SJSA1 (cell line): ENCODE measurements around the gene P2RX1. TPM values are rescaled to one million over a fixed set of nuclear protein-coding genes. Genes with fewer than 3 reads are reported as not detected.

Source experiments
- DNase-seq, 2 experiments: peaks; one replicate each; pipeline ENCODE4 v3.0.0-alpha.2; 2015 to 2020; ENCODE audit warnings: low spot score in 2 of 2, low read depth in 1 of 2
- H3K27ac ChIP-seq: fragments of 250-450 bp; sonication (Bioruptor Pico); 2 replicates; pipeline ENCODE4 v1.5.1; 2020; ENCODE audit warnings: mild to moderate bottlenecking, moderate library complexity
- H3K27me3 ChIP-seq: fragments of 250-450 bp; sonication (Bioruptor Pico); replicated peaks from 2 replicates; pipeline ENCODE4 v1.5.1; 2020; ENCODE audit warnings: mild to moderate bottlenecking, moderate library complexity
- H3K36me3 ChIP-seq: fragments of 250-450 bp; sonication (Bioruptor Pico); 2 replicates; pipeline ENCODE4 v1.5.1; 2020; ENCODE audit warnings: mild to moderate bottlenecking
- H3K4me1 ChIP-seq: fragments of 250-450 bp; sonication (Bioruptor Pico); replicated peaks from 2 replicates; pipeline ENCODE4 v1.6.1; 2021; ENCODE audit warnings: mild to moderate bottlenecking
- H3K4me3 ChIP-seq: fragments of 250-450 bp; sonication (Bioruptor Pico); 2 replicates; pipeline ENCODE4 v1.5.1; 2020; ENCODE audit warnings: mild to moderate bottlenecking
- H3K9me3 ChIP-seq: fragments of 250-450 bp; sonication (Bioruptor Pico); replicated peaks from 2 replicates; pipeline ENCODE4 v1.5.1; 2020; ENCODE audit warnings: mild to moderate bottlenecking
- total RNA-seq: library from RNA; depleted of rRNA; stranded (reverse); fragments of >200 nt; shearing (Covaris generic); gene quantifications from 2 replicates; pipeline ENCODE4 v1.2.3, GENCODE V29; 2014; rRNA removed

Gene P2RX1
- total RNA-seq, result 5.1 and 9.6 TPM in 2 replicates

- Histone ChIP-seq H3K9me3 (no peaks in the 10 kb centered on the region), H3K27me3 (no peaks in the 10 kb centered on the region), H3K4me3 (peak within 1 kb of the TSS; percentile 33), H3K27ac (peak within 1 kb of the TSS; percentile 58), H3K36me3 (0 out of 2 replicates have a peak, but pooled peaks cover 12% of the 10 kb centered on the region), H3K4me1 (peaks cover 45% of the 10 kb centered on the region)
- peak; percentile 68 to 79 for DNase-seq
Measured at GRCh38 chr17:3915995-3916696, at the start of gene P2RX1. Gene P2RX1, minus strand, starts transcription at chr17:3916465. Its CDS starts 240 bp downstream, at chr17:3916225.

GRCh38 chr17:3965118-3965800 is 49.0 kb upstream of the P2RX1 start:
- H3K27ac ChIP-seq, result no peak overlapping the region
- no peaks in the 10 kb centered on the region for H3K36me3 ChIP-seq
- H3K4me3 ChIP-seq, result peak overlapping the region; percentile 44
- H3K9me3 ChIP-seq, result no peaks in the 10 kb centered on the region
- peaks cover 15% of the 10 kb centered on the region for H3K27me3 ChIP-seq
- H3K4me1 ChIP-seq, result peaks cover 16% of the 10 kb centered on the region
- DNase-seq, result peak; percentile 12 to 61

GRCh38 chr17:3964203-3965117 is 48.2 kb upstream of the P2RX1 start, which contains the start of gene ATP2A3:
Gene ATP2A3, minus strand, starts transcription at chr17:3964437. Its CDS starts 146 bp downstream, at chr17:3964291.
- H3K4me3 ChIP-seq, result peak within 1 kb of the TSS; percentile 44
- H3K9me3 ChIP-seq, result no peaks in the 10 kb centered on the region
- H3K27ac ChIP-seq, result no peak within 1 kb of the TSS
- peaks cover 15% of the 10 kb centered on the region for H3K27me3 ChIP-seq
- DNase-seq, result no peak
- H3K36me3 ChIP-seq, result no peaks in the 10 kb centered on the region
- H3K4me1 ChIP-seq, result peaks cover 23% of the 10 kb centered on the region

GRCh38 chr17:3963237-3964201 is 47.3 kb upstream of the P2RX1 start:
- Histone ChIP-seq H3K27ac (no peak overlapping the region), H3K27me3 (peaks cover 15% of the 10 kb centered on the region), H3K9me3 (no peaks in the 10 kb centered on the region), H3K4me3 (peak overlapping the region; percentile 44), H3K36me3 (no peaks in the 10 kb centered on the region), H3K4me1 (peaks cover 29% of the 10 kb centered on the region)
- DNase-seq, result no peak

GRCh38 chr17:3962965-3963236 is 46.6 kb upstream of the P2RX1 start:
- H3K4me3 ChIP-seq, result no peak overlapping the region
- H3K27ac ChIP-seq, result no peak overlapping the region
- no peak for DNase-seq
- H3K27me3 ChIP-seq, result peaks cover 15% of the 10 kb centered on the region
- no peaks in the 10 kb centered on the region for H3K36me3 ChIP-seq
- H3K4me1 ChIP-seq, result peaks cover 29% of the 10 kb centered on the region
- no peaks in the 10 kb centered on the region for H3K9me3 ChIP-seq

- DNase-seq, result no peak
- Histone ChIP-seq H3K36me3 (no peaks in the 10 kb centered on the region), H3K4me3 (no peak overlapping the region), H3K9me3 (no peaks in the 10 kb centered on the region), H3K27me3 (peaks cover 15% of the 10 kb centered on the region), H3K27ac (no peak overlapping the region), H3K4me1 (peaks cover 29% of the 10 kb centered on the region)
Measured at GRCh38 chr17:3962217-3962964, 46.1 kb upstream of the P2RX1 start.

- Histone ChIP-seq H3K27ac (no peak overlapping the region), H3K27me3 (peaks cover 15% of the 10 kb centered on the region), H3K9me3 (no peaks in the 10 kb centered on the region), H3K4me1 (peaks cover 29% of the 10 kb centered on the region), H3K4me3 (no peak overlapping the region), H3K36me3 (no peaks in the 10 kb centered on the region)
- no peak for DNase-seq
Measured at GRCh38 chr17:3961564-3962047, 45.3 kb upstream of the P2RX1 start.

- no peak for DNase-seq
- H3K27ac ChIP-seq, result no peak overlapping the region
- no peaks in the 10 kb centered on the region for H3K36me3 ChIP-seq
- H3K27me3 ChIP-seq, result peaks cover 15% of the 10 kb centered on the region
- H3K4me3 ChIP-seq, result no peak overlapping the region
- H3K4me1 ChIP-seq, result peaks cover 29% of the 10 kb centered on the region
- H3K9me3 ChIP-seq, result no peaks in the 10 kb centered on the region
Measured at GRCh38 chr17:3960764-3961163, 44.5 kb upstream of the P2RX1 start.

- Histone ChIP-seq H3K27ac (no peak overlapping the region), H3K9me3 (no peaks in the 10 kb centered on the region), H3K36me3 (no peaks in the 10 kb centered on the region), H3K27me3 (peaks cover 15% of the 10 kb centered on the region), H3K4me3 (no peak overlapping the region), H3K4me1 (peaks cover 25% of the 10 kb centered on the region)
- DNase-seq, result no peak
Measured at GRCh38 chr17:3959921-3960601, 43.8 kb upstream of the P2RX1 start.

GRCh38 chr17:3959295-3959899 is 43.1 kb upstream of the P2RX1 start:
- Histone ChIP-seq H3K9me3 (no peaks in the 10 kb centered on the region), H3K27ac (no peak overlapping the region), H3K4me3 (no peak overlapping the region), H3K27me3 (peaks cover 11% of the 10 kb centered on the region), H3K36me3 (no peaks in the 10 kb centered on the region), H3K4me1 (peaks cover 18% of the 10 kb centered on the region)
- DNase-seq, result peak; percentile 65 to 82

- Histone ChIP-seq H3K4me3 (no peak overlapping the region), H3K27me3 (no peaks in the 10 kb centered on the region), H3K27ac (no peak overlapping the region), H3K4me1 (peaks cover 13% of the 10 kb centered on the region), H3K36me3 (no peaks in the 10 kb centered on the region), H3K9me3 (no peaks in the 10 kb centered on the region)
- no peak for DNase-seq
Measured at GRCh38 chr17:3957735-3958599, 41.7 kb upstream of the P2RX1 start.
